HFFc6 (cell line): ENCODE results near the gene YAP1. TPM values are rescaled to one million over a fixed set of nuclear protein-coding genes. Genes with fewer than 3 reads are reported as not detected.
A peak's percentile ranks its signal among the peaks of the same experiment; 100 is the strongest.

Source experiments
- DNase-seq: peaks from one replicate; pipeline ENCODE4 v3.0.0-alpha.2; 2018
- H3K27ac Mint-ChIP-seq: 2 replicates; pipeline ENCODE4 v1.8.0; 2020; ENCODE audit warnings: mild to moderate bottlenecking, mixed read lengths
- H3K27me3 Mint-ChIP-seq: 2 replicates; pipeline ENCODE4 v1.8.0; 2021; ENCODE audit warnings: mild to moderate bottlenecking, moderate library complexity, mixed read lengths; ENCODE audit not compliant: insufficient read depth
- H3K36me3 Mint-ChIP-seq: 2 replicates; pipeline ENCODE4 v1.8.0; 2021; ENCODE audit warnings: low read depth, mixed read lengths
- H3K4me1 Mint-ChIP-seq: 2 replicates; pipeline ENCODE4 v1.8.0; 2020; ENCODE audit warnings: low read depth, mixed read lengths
- H3K4me3 Mint-ChIP-seq: 2 replicates; pipeline ENCODE4 v1.8.0; 2020; ENCODE audit warnings: mild to moderate bottlenecking, moderate library complexity, mixed read lengths
- H3K9me3 Mint-ChIP-seq: 2 replicates; pipeline ENCODE4 v1.8.0; 2020; ENCODE audit warnings: mild to moderate bottlenecking, mixed read lengths
- CTCF ChIP-seq: fragments of 200-600 bp; sonication (generic); IDR thresholded peaks from 2 replicates; pipeline ENCODE4 v1.5.0; 2021; ENCODE audit warnings: antibody characterized with exemption, mild to moderate bottlenecking
- total RNA-seq, 6 experiments: library from RNA; stranded (reverse); fragmentation: NEBNext Ultra II Directional; extraction: Animal tissue kit (Norgen Biotek cat#: 25700); gene quantifications; 2 replicates in 1 of 6; 3 replicates in 5 of 6; pipeline ENCODE4 v1.2.3, GENCODE V29; 2021

Gene YAP1
- total RNA-seq, 6 experiments from 2014 or later = 120 to 159 (median 133) TPM

GRCh38 chr11:102097186-102097585, 13.1 kb upstream of the YAP1 start:
- Mint-ChIP-seq H3K9me3 (no peaks in the 10 kb centered on the region), H3K4me1 (no peaks in the 10 kb centered on the region)

DNA sequence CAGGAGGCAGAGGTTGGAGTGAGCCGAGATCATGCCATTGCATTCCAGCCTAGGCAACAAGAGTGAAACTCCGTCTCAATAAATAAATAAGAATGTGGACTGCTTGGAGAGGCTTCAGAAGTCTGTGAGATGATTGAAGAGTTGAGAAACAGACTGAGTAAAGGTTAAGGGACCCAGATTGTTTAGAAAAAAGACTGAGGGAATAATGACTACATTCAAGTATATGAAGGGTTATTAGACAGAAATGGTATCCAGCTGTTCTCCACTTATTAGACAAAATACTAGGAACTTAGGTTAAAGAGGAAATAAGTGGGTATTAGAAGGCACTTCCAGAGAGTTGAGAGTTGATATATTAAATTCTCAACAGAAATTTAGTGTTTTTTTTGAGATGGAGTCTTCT, 10.5 kb upstream of the YAP1 start:
- no peaks in the 10 kb centered on the region for H3K4me1 Mint-ChIP-seq
- no peak for DNase-seq
- no peak overlapping the region for H3K4me3 Mint-ChIP-seq
- H3K27ac Mint-ChIP-seq = no peak overlapping the region
- H3K36me3 Mint-ChIP-seq = no peaks in the 10 kb centered on the region
- no peaks in the 10 kb centered on the region for H3K9me3 Mint-ChIP-seq
- no peaks in the 10 kb centered on the region; the same call in 1 of the 2 replicates for H3K27me3 Mint-ChIP-seq
- TF ChIP-seq CTCF = no peak

More at GRCh38 chr11:102097186-102097585, 13.1 kb upstream of the YAP1 start:
- Mint-ChIP-seq H3K36me3 (no peaks in the 10 kb centered on the region), H3K4me3 (no peak overlapping the region), H3K27me3 (no peaks in the 10 kb centered on the region), H3K27ac (no peak overlapping the region)
- DNase-seq = no peak
- TF ChIP-seq CTCF = no peak

GRCh38 chr11:102108734-102109440, 1.4 kb upstream of the YAP1 start:
- DNase-seq = no peak
- Mint-ChIP-seq H3K4me3 (peak overlapping the region; percentile 100), H3K36me3 (peaks cover 11% of the 10 kb centered on the region), H3K27me3 (no peaks in the 10 kb centered on the region), H3K9me3 (no peaks in the 10 kb centered on the region), H3K4me1 (peaks cover 23% of the 10 kb centered on the region), H3K27ac (peak overlapping the region; percentile 99)
- no peak for TF ChIP-seq CTCF

DNA sequence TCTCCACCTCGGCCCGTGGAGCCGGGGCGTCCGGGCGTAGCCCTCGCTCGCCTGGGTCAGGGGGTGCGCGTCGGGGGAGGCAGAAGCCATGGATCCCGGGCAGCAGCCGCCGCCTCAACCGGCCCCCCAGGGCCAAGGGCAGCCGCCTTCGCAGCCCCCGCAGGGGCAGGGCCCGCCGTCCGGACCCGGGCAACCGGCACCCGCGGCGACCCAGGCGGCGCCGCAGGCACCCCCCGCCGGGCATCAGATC, 439 bp downstream of the YAP1 start:
- Mint-ChIP-seq H3K27me3 (no peaks in the 10 kb centered on the region), H3K36me3 (peaks cover 28% of the 10 kb centered on the region), H3K27ac (peak overlapping the region; percentile 98), H3K4me3 (peak overlapping the region; percentile 97), H3K4me1 (peaks cover 41% of the 10 kb centered on the region), H3K9me3 (no peaks in the 10 kb centered on the region)
- DNase-seq = no peak
- no peak for TF ChIP-seq CTCF

- peak; percentile 51 for TF ChIP-seq CTCF
- Mint-ChIP-seq H3K27ac (peak overlapping the region; percentile 98), H3K9me3 (no peaks in the 10 kb centered on the region), H3K4me3 (peak overlapping the region; percentile 97), H3K4me1 (peaks cover 46% of the 10 kb centered on the region), H3K27me3 (no peaks in the 10 kb centered on the region), H3K36me3 (peaks cover 32% of the 10 kb centered on the region)
- DNase-seq = peak; percentile 48
Measured at GRCh38 chr11:102111011-102111786, 952 bp downstream of the YAP1 start.
